Measurements from ENCODE around the gene LMO3. TPM values are rescaled to one million over a fixed set of nuclear protein-coding genes. Genes with fewer than 3 reads are reported as not detected.

LMO3 gene
- total and polyA plus RNA-seq, 2 experiments from 2014 or later: 5.0 to 13.5 TPM

DNA sequence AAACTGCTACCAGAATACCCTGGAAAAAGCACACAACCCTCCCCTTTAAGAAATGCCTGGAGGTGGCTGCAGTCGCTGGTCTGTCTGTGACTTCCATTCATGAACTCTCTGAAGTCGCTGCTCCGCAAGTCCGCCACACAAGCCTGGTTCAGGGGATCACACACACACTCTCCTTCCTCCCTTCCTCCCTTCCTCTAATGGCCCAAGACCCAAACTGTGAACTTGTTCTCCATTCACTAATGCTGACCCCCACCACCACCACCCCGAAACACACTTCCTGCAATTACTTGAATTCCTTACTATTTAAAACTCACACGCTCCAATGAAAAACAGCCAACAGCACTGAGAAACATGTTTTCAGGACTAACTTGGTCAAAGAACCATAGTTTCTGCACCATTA is 1.0 kb upstream of the LMO3 start:
- no peaks in the 10 kb centered on the region for H3K79me2 ChIP-seq
- no peak for DNase-seq (ENCODE audit: low spot score)
- peaks cover 14% of the 10 kb centered on the region for H3K4me1 ChIP-seq (ENCODE audit: insufficient read depth)
- TF ChIP-seq EZH2 (IDR thresholded peaks at IDR 0.05; ENCODE audit: borderline replicate concordance): no peak
- TF ChIP-seq, protein P1, sequence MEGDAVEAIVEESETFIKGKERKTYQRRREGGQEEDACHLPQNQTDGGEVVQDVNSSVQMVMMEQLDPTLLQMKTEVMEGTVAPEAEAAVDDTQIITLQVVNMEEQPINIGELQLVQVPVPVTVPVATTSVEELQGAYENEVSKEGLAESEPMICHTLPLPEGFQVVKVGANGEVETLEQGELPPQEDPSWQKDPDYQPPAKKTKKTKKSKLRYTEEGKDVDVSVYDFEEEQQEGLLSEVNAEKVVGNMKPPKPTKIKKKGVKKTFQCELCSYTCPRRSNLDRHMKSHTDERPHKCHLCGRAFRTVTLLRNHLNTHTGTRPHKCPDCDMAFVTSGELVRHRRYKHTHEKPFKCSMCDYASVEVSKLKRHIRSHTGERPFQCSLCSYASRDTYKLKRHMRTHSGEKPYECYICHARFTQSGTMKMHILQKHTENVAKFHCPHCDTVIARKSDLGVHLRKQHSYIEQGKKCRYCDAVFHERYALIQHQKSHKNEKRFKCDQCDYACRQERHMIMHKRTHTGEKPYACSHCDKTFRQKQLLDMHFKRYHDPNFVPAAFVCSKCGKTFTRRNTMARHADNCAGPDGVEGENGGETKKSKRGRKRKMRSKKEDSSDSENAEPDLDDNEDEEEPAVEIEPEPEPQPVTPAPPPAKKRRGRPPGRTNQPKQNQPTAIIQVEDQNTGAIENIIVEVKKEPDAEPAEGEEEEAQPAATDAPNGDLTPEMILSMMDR (IDR thresholded peaks at IDR 0.05; ENCODE audit: poor library complexity): no peak
- TF ChIP-seq EZH2phosphoT487 (IDR thresholded peaks at IDR 0.05; ENCODE audit: low read depth, severe bottlenecking, unreplicated experiment): no peak
- peak overlapping the region; percentile 72 for H3K4me3 ChIP-seq
- WGBS (ENCODE audit: low lambda C conversion rate, missing lambda C conversion rate): 24% methylated on average over 6 of the region's 6 CpGs
- H3K27me3 ChIP-seq: peaks cover 71% of the 10 kb centered on the region
- H3K9me3 ChIP-seq (ENCODE audit: low read depth): no peaks in the 10 kb centered on the region
- H3K4me2 ChIP-seq: peak overlapping the region; percentile 94
- H3K27ac ChIP-seq: peak overlapping the region; percentile 1
- H4K20me1 ChIP-seq (ENCODE audit: insufficient read depth, poor library complexity, severe bottlenecking): no peaks in the 10 kb centered on the region
- H3K9me2 ChIP-seq (replicated peaks; ENCODE audit: insufficient read depth): no peaks in the 10 kb centered on the region
- no peaks in the 10 kb centered on the region for H3K36me3 ChIP-seq (replicated peaks; ENCODE audit: insufficient read depth, low read depth)
- H2AFZ ChIP-seq: peak overlapping the region; percentile 82

DNA sequence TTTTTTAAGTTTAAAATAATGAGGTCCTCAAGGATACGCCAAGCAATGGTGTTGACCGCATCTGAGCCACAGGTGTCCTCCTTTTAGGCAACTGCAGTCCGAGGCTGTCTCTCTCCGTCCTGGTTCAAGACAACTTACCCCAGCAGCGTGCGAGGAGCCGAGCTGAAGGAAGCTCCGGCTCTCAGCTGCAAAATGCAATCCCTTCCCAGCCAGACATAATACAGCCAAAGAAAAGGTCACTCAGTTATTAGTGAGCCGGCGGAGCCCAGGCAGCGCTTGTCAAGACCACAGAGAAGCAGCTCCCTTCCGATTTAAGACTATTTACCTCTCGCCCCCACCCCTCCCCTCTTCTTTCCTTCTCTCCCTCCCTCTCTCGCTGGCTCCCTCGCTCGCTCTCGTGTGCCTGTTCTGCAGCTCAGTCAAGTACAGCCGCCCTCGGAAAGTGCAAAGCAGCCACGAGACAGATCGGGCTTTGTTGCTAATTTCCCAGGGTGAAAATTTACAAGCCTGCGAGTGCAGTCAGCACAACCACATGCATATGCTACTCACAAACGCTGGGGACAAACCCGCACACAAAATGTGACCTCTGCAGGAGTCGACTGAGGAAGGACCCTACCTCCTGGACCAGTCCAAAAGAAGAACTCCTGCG is 363 bp upstream of the LMO3 start:
- Histone ChIP-seq H3K9me3 (ENCODE audit: low read depth) (no peaks in the 10 kb centered on the region), H3K36me3 (replicated peaks; ENCODE audit: insufficient read depth, low read depth) (no peaks in the 10 kb centered on the region), H4K20me1 (ENCODE audit: insufficient read depth, poor library complexity, severe bottlenecking) (no peaks in the 10 kb centered on the region), H3K27ac (peak overlapping the region; percentile 17), H2AFZ (peak overlapping the region; percentile 82), H3K79me2 (no peaks in the 10 kb centered on the region), H3K4me1 (ENCODE audit: insufficient read depth) (peaks cover 14% of the 10 kb centered on the region), H3K27me3 (peaks cover 68% of the 10 kb centered on the region), H3K4me3 (peak overlapping the region; percentile 72), H3K9me2 (replicated peaks; ENCODE audit: insufficient read depth) (no peaks in the 10 kb centered on the region), H3K4me2 (peak overlapping the region; percentile 94)
- WGBS (ENCODE audit: low lambda C conversion rate, missing lambda C conversion rate): under 1% methylated on average over 21 of the region's 26 CpGs
- TF ChIP-seq, protein P1 (IDR thresholded peaks at IDR 0.05; ENCODE audit: poor library complexity): no peak
- TF ChIP-seq EZH2 (IDR thresholded peaks at IDR 0.05; ENCODE audit: borderline replicate concordance) (no peak), EZH2phosphoT487 (IDR thresholded peaks at IDR 0.05; ENCODE audit: low read depth, severe bottlenecking, unreplicated experiment) (no peak)
- peak; percentile 59 for DNase-seq (ENCODE audit: low spot score)

DNA sequence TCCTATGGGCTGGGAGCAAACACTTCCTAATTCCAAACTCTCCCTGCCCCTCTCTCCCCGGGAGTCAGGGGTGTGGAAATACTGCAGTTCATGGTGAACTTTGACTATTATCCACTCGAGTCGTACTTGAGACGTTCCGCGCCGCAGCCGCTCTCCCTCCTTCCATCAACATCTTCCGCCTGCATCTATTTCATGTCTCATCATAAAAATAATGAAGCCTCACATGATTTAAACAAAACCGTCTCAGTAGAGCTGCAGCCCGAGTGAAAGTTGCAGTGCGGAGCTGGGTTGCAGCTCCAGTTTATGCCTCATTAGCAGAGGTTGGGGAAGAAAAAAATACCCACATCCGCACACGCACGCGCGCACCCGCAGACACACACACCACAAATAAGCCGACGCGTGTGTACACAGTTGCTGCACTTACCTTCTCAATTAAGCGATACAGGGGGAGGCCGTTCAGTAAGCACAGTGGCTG is 283 bp downstream of the LMO3 start:
- Histone ChIP-seq H3K9me2 (replicated peaks; ENCODE audit: insufficient read depth) (no peaks in the 10 kb centered on the region), H3K4me1 (ENCODE audit: insufficient read depth) (peaks cover 14% of the 10 kb centered on the region), H3K27ac (peak overlapping the region; percentile 17), H3K36me3 (replicated peaks; ENCODE audit: insufficient read depth, low read depth) (no peaks in the 10 kb centered on the region), H2AFZ (peak overlapping the region; percentile 82), H3K27me3 (peaks cover 62% of the 10 kb centered on the region), H4K20me1 (ENCODE audit: insufficient read depth, poor library complexity, severe bottlenecking) (no peaks in the 10 kb centered on the region), H3K4me2 (peak overlapping the region; percentile 94), H3K9me3 (ENCODE audit: low read depth) (no peaks in the 10 kb centered on the region), H3K4me3 (peak overlapping the region; percentile 72), H3K79me2 (no peaks in the 10 kb centered on the region)
- TF ChIP-seq, protein P1 (IDR thresholded peaks at IDR 0.05; ENCODE audit: poor library complexity): no peak
- TF ChIP-seq EZH2 (IDR thresholded peaks at IDR 0.05; ENCODE audit: borderline replicate concordance) (no peak), EZH2phosphoT487 (IDR thresholded peaks at IDR 0.05; ENCODE audit: low read depth, severe bottlenecking, unreplicated experiment) (no peak)
- no peak for DNase-seq (ENCODE audit: low spot score)
- under 1% methylated on average over 23 of the region's 23 CpGs for WGBS (ENCODE audit: low lambda C conversion rate, missing lambda C conversion rate)

Measured in hepatocyte (in vitro differentiated cells).